Endothelial cell of umbilical vein (primary cell): ENCODE data around the gene CPNE8. TPM values are rescaled to one million over a fixed set of nuclear protein-coding genes. Genes with fewer than 3 reads are reported as not detected.

Source experiments
- BruUV-seq: library from RNA; stranded (reverse); fragments of 400-500 nt; replicated peaks from 2 replicates; lab custom pipeline; 2021; lab: Mats Ljungman, UMichigan
- CTCF ChIA-PET: fragments of 300-600, 350-600 bp; sonication (Branson Sonifier 250); formaldehyde crosslinking; loops from one replicate; lab custom pipeline; 2021; ENCODE audit warnings: antibody characterized with exemption, inconsistent platforms; lab: Charles Lee
- POLR2A ChIA-PET: fragments of 300-600, 350-600 bp; sonication (Branson Sonifier 250); formaldehyde crosslinking; loops from one replicate; lab custom pipeline; 2021; ENCODE audit warnings: antibody characterized with exemption, inconsistent platforms; lab: Charles Lee
- DNase-seq: peaks from one replicate; pipeline ENCODE4 v3.0.0-alpha.2; 2011; ENCODE audit warnings: low read depth, low spot score
- FAIRE-seq: peaks from 2 replicates; lab custom pipeline; 2011; peaks lifted over from hg19 to GRCh38; lab: Jason Lieb, UNC
- H2AFZ ChIP-seq: 2 replicates; pipeline ENCODE4 v1.6.0; 2012; ENCODE audit warnings: low read depth, low read length, control low read depth, inconsistent platforms
- H3K27ac ChIP-seq: 2 replicates; pipeline ENCODE4 v1.5.1; 2011; ENCODE audit warnings: low read depth, mild to moderate bottlenecking, control low read depth, low read length, moderate library complexity; ENCODE audit not compliant: insufficient read depth
- H3K27me3 ChIP-seq, 2 experiments: 2 replicates each; pipeline versions ENCODE4 v1.6.0 to v1.6.1; 2011; ENCODE audit warnings: low read length in 2 of 2, mixed read lengths in 1 of 2; ENCODE audit not compliant: control insufficient read depth in 2 of 2, insufficient read depth in 2 of 2
- H3K36me3 ChIP-seq, 2 experiments: 2 replicates in 1 of 2; 3 replicates in 1 of 2; pipeline ENCODE4 v1.5.1; 2011; ENCODE audit warnings: low read length in 2 of 2, mild to moderate bottlenecking in 1 of 2, moderate library complexity in 1 of 2; ENCODE audit not compliant: control insufficient read depth in 2 of 2, insufficient read depth in 2 of 2; ENCODE audit errors: extremely low read depth in 1 of 2
- H3K4me1 ChIP-seq: 3 replicates; pipeline ENCODE4 v1.5.1; 2011; ENCODE audit warnings: mild to moderate bottlenecking, low read length; ENCODE audit not compliant: control insufficient read depth, insufficient read depth; ENCODE audit errors: extremely low read depth
- H3K4me2 ChIP-seq: 2 replicates; pipeline ENCODE4 v1.6.1; 2011; ENCODE audit warnings: low read length, control low read depth, mixed read lengths; ENCODE audit not compliant: insufficient read depth
- H3K4me3 ChIP-seq, 3 experiments: fragments of 200-600 bp in 1 of 3; sonication (generic), shearing (Covaris generic) in 1 of 3; replicated peaks in 1 of 3; 2 replicates each; pipeline ENCODE4 v1.5.1; 2011 to 2016; ENCODE audit warnings: control low read depth in 3 of 3, low read length in 3 of 3, mild to moderate bottlenecking in 2 of 3, inconsistent platforms in 1 of 3, low read depth in 1 of 3, moderate library complexity in 1 of 3; ENCODE audit not compliant: insufficient read depth in 1 of 3
- H3K79me2 ChIP-seq: 2 replicates; pipeline ENCODE4 v1.6.0; 2012; ENCODE audit warnings: low read length, inconsistent platforms; ENCODE audit not compliant: control insufficient read depth, insufficient read depth
- H3K9ac ChIP-seq: replicated peaks from 2 replicates; pipeline ENCODE3; 2011; ENCODE audit warnings: low read length, control low read depth; ENCODE audit not compliant: insufficient read depth; ENCODE audit errors: extremely low read depth
- H3K9me1 ChIP-seq: replicated peaks from 3 replicates; pipeline ENCODE4 v1.6.0; 2011; ENCODE audit warnings: mild to moderate bottlenecking, low read length; ENCODE audit not compliant: control insufficient read depth, insufficient read depth; ENCODE audit errors: extremely low read depth
- H3K9me3 ChIP-seq: replicated peaks from 2 replicates; pipeline ENCODE4 v1.5.1; 2012; ENCODE audit warnings: low read length, inconsistent platforms; ENCODE audit not compliant: control insufficient read depth, insufficient read depth
- H4K20me1 ChIP-seq: replicated peaks from 2 replicates; pipeline ENCODE3; 2011; ENCODE audit warnings: mild to moderate bottlenecking, low read length; ENCODE audit not compliant: control insufficient read depth, insufficient read depth; ENCODE audit errors: extremely low read depth
- CTCF ChIP-seq, 2 donors: IDR thresholded peaks; 1 replicate in 1 of 2; 2 replicates in 1 of 2; pipeline ENCODE4 v1.5.1; 2011; ENCODE audit warnings: low read length in 2 of 2, mild to moderate bottlenecking in 2 of 2, moderate library complexity in 2 of 2, control low read depth in 1 of 2, inconsistent platforms in 1 of 2, low read depth in 1 of 2; ENCODE audit not compliant: insufficient read depth in 1 of 2; ENCODE audit errors: extremely low read depth in 1 of 2
- EZH2 ChIP-seq: IDR thresholded peaks from 2 replicates; pipeline ENCODE4 v1.6.1; 2012; ENCODE audit warnings: borderline replicate concordance, low read depth, mild to moderate bottlenecking, moderate library complexity, low read length, inconsistent platforms; ENCODE audit not compliant: severe bottlenecking
- FOS ChIP-seq: IDR thresholded peaks from 2 replicates; pipeline ENCODE4 v1.6.1; 2011; ENCODE audit warnings: mild to moderate bottlenecking, low read length, moderate library complexity, borderline replicate concordance; ENCODE audit not compliant: insufficient read depth
- GATA2 ChIP-seq: IDR thresholded peaks from 2 replicates; pipeline ENCODE4 v1.7.0; 2011; ENCODE audit warnings: low read depth, mild to moderate bottlenecking, moderate library complexity, mixed read lengths, low read length; ENCODE audit not compliant: insufficient read length, insufficient read depth
- JUN ChIP-seq: IDR thresholded peaks from 2 replicates; pipeline ENCODE4 v1.6.1; 2011; ENCODE audit warnings: borderline replicate concordance, low read depth; ENCODE audit not compliant: insufficient read length, insufficient read depth
- MYC ChIP-seq: IDR thresholded peaks from one replicate; pipeline ENCODE4 v1.6.1; 2011; ENCODE audit warnings: mild to moderate bottlenecking, low read depth, low read length
- POLR2A ChIP-seq: IDR thresholded peaks from 2 replicates; pipeline ENCODE4 v1.6.1; 2012; ENCODE audit warnings: low read depth, mild to moderate bottlenecking, control low read depth, low read length
- POLR2AphosphoS5 ChIP-seq: IDR thresholded peaks from 2 replicates; pipeline ENCODE4 v1.6.1; 2012; ENCODE audit warnings: low read depth, mild to moderate bottlenecking, control low read depth, low read length, moderate library complexity; ENCODE audit not compliant: insufficient read depth
- dilution Hi-C: fragments of 300-500 bp; cut with MboI; formaldehyde crosslinking; loops from one replicate; pipeline ENCODE4 v1.15.0; 2019; ENCODE audit warnings: low sequenced_read_pairs; ENCODE audit not compliant: extremely low pct_ligation_motif_present
- intact Hi-C: fragments of 100-400 bp; cut with micrococcal nuclease; formaldehyde crosslinking; loops from one replicate; pipeline ENCODE4 v1.10.0; 2022
- polyA plus RNA-seq, 4 experiments: library from polyadenylated mRNA; depleted of rRNA in 3 of 4; stranded (reverse) in 3 of 4; unstranded in 1 of 4; fragments of >200 nt; gene quantifications; 2 replicates each; pipeline versions ENCODE4 v1.2.1 to v1.2.3, GENCODE V29; 2011 to 2012; ENCODE audit warnings: missing spikeins in 1 of 4
- total RNA-seq: library from RNA; stranded (reverse); gene quantifications from 2 replicates; pipeline ENCODE4 v1.2.3, GENCODE V29; 2021
- TF ChIP-seq, protein P1 (sequence below): IDR thresholded peaks from 2 replicates; pipeline ENCODE4 v1.6.1; 2011; ENCODE audit not compliant: insufficient read depth, insufficient read length

CPNE8 gene
- total and polyA plus RNA-seq, 2 donors (not counting 3 experiments of a cell fraction or from before 2014, with no cell fraction given), result 4.4 to 13.7 TPM

GRCh38 chr12:38903596-38903995, 1.8 kb downstream of the CPNE8 start:
- ChIA-PET POLR2A (no interaction called here), CTCF (interaction anchor here (1.3 to 4.3 kb wide), 4 partner anchors 9 to 238 kb away, joined by 3 to 60 read pairs (median 4); no protein-coding TSS in a partner anchor)
- dilution Hi-C loops (no loop called here), intact Hi-C loops (no loop called here)
- Histone ChIP-seq H3K4me2 (peak overlapping the region; percentile 82), H3K79me2 (peaks cover 4% of the 10 kb centered on the region), H3K27me3 (no peaks in the 10 kb centered on the region), H4K20me1 (no peaks in the 10 kb centered on the region), H3K4me1 (peaks cover 19% of the 10 kb centered on the region), H2AFZ (no peak overlapping the region), H3K27ac (no peak overlapping the region), H3K4me3 (no peak overlapping the region), H3K9me3 (no peaks in the 10 kb centered on the region), H3K9me1 (no peaks in the 10 kb centered on the region), H3K9ac (no peak overlapping the region), H3K36me3 (no peaks in the 10 kb centered on the region)
- FAIRE-seq, result no peak
- TF ChIP-seq GATA2, result no peak
- no peak for TF ChIP-seq FOS
- TF ChIP-seq MYC, result no peak
- no peak for TF ChIP-seq POLR2A
- TF ChIP-seq POLR2AphosphoS5, result no peak
- TF ChIP-seq EZH2, result no peak
- TF ChIP-seq JUN, result no peak
- TF ChIP-seq CTCF (IDR thresholded peaks at IDR 0.05; ENCODE audit: extremely low read depth in 1 of 2, insufficient read depth in 1 of 2, low read depth in 1 of 2, low read length in 2 of 2), result no peak
- TF ChIP-seq, protein P1, sequence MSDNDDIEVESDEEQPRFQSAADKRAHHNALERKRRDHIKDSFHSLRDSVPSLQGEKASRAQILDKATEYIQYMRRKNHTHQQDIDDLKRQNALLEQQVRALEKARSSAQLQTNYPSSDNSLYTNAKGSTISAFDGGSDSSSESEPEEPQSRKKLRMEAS, result no peak
- peak; percentile 55 for DNase-seq
- no TSS peak for BruUV-seq
